Measurements from ENCODE around the gene GAL3ST2.
"Not testable (repeated sequence)": the region's sequence is repeated elsewhere in the genome, so short reads cannot be mapped to it uniquely, and the experiment has no call there.

GAL3ST2 gene

DNA sequence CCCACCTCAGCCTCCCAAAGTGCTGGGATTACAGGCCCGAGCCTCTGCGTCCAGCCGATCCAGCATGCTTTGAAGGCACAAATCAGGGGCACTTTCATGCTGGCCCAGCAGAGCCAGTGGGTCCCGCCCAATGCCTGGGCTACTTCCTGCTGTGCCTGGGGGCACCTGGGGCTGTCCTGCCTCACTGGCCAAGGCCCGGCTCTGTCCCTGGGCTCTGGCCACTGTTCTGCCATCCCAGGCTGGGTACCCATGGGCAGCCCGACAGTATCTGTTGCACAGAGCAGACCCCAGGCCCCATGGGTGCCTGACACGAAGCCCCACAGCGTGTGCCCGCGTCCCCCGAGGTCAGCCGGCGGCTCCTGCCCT, 6.8 kb upstream of the GAL3ST2 start:
- DNase-seq, result no peak

DNA sequence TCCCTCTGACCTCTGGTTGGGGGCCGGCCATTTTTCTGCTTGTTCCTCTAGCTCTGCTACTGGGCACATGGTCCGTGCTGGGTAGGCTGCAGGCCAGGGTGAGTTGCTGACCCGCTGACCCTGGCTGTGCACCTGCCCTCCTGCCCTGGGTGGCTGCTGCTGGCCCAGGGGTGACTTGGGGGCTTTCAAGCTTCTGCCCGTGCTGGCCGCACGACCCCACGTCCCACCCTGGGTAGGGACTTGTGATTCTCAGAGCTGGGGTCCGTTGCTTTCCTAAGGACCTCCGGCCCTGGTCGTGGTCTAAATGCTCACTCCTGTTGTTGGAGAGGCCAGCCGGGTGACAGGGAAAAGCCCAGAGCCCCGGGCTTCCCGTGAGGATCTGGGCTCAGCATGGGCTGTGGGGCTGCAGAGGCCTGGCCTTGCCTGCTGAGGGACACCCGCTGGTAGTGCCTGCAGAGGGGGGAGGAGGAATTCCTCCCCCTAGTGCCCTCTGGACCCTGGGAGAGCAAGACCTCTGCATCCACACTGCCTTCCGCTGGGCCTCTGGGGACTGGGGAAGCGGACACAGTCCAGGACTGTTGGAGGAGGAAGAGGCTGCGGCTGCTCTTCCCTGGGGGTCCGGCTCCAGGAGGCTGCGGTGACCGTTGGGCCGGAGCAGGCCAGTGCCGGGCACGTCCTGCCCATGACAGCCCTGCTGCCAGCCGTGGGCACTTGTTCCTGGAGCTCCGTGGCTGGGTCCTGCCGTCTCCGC, 6.3 kb upstream of the GAL3ST2 start:
- DNase-seq, result no peak

DNA sequence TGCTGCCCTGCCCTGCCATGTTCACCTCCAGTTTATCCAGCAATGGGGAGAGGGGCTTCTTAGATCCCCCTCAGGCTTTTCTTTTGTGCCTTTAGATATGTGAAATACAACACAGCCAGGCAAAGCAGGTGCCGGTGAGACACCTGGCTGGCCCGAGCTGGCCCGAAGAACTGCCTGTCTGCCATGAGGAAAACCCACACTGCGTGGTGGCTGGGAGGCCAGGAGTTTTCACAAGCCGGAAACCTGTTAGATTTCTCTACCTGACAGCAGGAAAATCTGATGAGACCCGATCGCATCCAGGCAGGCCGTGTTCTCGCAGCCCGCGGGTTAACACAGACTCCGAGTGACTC, 5.7 kb upstream of the GAL3ST2 start:
- DNase-seq, result no peak

DNA sequence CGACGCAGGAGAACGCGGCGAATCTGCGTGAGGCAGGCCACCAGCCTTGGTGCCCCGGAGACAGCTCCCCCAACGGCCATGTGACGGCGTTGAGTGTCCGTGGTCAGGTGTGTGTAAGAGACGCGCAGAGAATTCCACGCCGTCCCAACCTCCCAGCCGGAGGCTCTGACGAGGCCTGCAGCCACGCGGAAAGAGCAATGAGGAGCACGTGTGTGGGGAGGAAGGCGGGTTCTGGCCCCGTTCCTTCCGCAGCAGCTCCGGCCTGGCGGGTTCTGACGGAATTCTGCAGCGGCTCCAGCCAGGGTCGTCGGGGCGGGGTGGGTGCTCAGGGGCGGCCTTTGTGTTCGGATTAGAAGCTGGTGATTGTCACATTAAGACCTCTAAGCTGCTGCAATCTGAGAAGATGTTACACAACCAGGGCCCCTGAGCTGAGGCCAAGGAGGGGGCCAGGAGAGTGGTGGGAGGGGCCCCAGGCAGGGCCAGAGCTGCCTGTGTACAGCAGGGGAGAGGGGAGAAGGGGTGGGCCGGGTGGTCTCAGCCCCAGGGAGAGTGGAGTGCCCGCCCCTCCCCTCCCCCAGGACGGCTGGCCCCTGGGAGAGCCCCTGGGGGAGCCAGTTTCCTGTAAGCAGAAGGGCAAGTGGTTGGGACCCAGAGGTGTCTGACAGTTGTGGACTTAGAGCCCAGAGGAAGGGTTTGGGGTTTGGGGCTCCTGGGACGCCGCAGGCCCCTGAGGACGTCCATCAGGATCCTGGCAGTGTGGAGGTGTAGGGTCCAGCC, 5.1 kb upstream of the GAL3ST2 start:
- DNase-seq, result no peak

DNA sequence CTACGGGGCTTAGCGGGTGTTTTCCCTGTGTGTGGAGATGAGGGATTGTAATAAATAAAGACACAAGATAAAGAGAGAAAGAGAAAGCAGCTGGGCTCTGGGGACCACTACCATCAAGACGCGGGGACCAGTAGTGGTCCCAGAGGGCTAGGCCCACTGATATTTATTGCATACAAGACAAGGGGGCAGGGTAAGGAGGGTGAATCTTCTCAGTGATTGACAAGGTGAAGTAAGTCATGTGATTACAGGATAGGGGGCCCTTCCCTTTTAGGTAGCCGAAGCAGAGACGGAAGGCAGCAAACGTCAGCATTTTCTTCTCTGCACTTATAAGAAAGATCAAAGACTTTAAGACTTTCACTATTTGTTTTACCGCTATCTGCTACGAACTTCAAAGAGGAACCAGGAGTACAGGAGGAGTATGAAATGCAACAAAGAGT, 4.5 kb upstream of the GAL3ST2 start:
- DNase-seq, result no peak

DNA sequence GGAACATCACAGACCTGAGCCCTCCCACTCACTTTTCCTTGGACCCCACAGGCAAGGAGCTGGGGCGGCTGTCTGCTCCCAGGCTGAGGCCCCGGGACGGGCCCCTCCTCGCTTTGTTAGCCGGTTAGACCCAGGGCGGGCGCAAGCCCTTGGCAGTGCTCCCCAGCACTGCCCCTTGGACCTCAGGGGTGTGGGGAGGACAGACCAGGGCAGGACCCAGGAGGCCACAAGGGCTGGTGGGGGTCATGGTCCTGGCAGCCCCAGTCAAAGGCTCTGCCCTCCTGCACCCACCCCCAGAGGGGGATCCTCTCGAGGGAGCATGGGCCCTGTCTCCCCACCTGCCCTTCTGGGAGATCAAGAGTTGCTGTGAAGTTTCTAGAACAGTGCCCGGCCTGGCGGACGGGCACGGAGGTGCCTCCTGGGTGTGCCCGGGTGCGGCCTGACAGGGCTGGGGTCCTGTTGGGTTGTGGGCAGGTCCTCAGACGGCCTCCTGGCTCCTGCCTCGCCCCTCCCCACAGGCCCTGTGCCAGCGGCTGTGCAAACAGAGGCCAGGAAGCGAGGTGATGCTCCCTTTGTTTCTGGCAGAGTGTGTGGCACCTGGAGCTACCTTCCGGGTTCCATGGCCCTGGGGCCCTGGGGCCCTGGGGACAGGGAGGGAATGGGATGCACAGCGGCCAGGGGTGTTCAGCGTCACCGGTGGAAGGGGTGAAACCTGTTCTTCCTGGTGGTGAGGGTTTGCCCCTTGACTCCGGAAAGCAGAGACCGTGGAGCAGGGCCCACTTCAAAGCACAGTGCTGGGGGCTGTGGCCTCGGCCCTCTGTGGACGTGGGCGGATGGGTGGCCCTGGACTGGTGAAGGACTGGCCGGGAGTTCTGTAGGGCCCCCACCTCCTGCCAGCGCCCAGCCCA, 2.9 kb upstream of the GAL3ST2 start:
- no peak for DNase-seq

DNA sequence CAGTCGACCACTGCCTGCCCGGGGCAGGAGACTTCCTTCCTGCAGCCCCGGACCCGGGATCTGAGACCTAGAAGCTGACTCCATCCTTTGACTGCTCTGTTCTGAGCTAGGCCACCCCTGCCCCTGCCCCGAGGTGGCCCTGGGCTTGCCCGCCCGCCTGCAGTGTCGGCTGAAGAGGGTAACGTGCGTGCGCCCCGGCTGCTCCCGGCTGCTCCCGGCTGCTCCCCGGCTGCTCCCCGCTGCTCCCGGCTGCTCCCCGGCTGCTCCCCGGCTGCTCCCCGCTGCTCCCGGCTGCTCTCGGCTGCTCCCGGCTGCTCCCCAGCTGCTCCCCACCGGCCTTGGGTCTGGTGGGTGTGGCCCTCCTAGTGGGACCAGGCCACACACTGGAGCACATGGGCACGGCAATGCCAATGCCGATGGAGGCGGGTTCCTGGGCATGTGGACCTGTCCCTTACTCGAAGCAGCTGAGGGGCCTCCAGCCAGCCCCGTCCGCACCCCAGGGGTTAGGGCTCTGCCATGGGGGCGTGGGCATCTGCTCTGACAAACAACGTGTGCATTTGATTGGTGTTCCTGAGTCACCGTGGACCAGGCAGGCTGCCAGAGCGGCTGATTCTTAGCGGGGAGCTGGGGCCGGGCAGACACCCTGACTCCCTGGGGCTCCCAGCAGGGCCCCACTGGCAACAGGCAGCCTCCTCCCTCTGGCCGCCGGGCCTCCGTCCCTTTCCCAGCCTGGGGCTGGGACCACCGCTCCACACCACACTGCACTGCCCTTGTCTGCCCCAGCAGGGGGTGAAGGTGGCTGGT, 2.0 kb upstream of the GAL3ST2 start:
- DNase-seq, result no peak

DNA sequence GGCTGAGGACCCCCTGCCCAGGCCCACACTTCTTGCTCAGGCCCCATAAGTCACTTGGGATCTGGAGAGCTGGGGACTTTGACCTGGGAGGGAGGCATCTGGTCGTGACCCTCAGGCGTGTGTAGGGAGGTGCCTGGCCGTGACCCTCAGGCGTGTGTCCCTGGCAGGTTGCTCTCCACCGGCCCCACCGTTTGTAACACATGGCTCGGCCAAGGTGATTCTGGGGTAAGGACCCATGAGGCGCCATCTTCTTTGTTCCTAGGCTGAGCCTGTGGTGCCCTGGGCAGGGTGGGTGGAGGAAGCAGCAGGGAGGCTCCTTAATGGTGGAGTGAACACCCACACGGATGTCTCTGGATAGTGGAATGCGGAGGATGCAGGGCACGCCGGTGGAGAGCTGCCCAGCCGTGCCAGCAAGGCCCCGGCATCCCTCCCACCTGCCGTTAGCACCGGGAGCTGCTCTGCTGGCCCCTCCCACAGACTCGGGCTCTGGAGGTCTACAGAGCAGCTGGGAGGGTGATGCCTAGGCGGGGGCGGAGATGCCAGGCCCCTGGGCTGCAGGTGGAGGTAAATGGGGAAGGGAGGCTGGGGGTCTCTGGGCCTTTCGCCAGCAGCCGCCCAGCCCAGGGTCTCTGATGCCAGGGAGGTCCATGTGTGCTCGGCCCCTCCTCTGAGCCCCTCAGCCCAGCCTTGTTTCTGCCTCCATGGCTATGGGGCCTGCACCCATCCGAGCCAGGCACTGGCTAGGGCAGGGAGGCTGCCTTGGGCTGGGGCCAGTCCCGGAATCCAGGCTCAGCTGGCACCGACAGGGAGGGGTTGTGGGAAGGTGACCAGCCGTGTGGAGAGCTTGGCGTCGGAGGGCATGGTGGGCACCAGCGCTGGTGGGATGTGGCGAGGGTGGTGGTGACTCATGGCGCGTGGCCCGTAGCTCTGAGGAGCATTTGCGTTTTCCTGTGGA, 1.1 kb upstream of the GAL3ST2 start:
- DNase-seq, result no peak

DNA sequence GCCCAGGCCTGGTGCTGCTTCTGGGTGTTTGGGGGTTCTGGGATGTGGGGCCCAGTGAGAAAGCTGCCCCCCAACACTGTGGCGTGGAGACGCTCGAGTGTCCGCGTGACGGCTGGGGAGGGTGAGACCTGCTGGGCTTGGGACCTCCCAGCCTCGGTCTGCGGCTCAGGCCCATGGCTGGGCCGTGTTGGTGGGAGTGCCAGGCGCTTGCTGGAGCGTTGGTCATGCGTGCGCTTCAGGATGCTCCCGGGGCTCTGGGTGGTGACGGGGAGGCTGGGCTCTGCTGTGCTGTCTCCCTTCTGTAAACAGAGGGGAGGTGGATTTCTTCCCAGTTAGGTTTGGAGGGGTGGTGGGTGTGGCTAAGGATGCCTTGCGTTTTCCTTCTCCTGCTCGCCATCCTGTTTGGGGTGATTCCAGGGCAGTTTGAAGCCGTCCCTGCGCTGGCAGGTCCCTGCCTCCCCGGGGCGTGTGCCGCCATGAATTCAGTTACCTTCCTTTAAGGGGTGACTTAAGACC, 606 bp downstream of the GAL3ST2 start:
- DNase-seq, result no peak

DNA sequence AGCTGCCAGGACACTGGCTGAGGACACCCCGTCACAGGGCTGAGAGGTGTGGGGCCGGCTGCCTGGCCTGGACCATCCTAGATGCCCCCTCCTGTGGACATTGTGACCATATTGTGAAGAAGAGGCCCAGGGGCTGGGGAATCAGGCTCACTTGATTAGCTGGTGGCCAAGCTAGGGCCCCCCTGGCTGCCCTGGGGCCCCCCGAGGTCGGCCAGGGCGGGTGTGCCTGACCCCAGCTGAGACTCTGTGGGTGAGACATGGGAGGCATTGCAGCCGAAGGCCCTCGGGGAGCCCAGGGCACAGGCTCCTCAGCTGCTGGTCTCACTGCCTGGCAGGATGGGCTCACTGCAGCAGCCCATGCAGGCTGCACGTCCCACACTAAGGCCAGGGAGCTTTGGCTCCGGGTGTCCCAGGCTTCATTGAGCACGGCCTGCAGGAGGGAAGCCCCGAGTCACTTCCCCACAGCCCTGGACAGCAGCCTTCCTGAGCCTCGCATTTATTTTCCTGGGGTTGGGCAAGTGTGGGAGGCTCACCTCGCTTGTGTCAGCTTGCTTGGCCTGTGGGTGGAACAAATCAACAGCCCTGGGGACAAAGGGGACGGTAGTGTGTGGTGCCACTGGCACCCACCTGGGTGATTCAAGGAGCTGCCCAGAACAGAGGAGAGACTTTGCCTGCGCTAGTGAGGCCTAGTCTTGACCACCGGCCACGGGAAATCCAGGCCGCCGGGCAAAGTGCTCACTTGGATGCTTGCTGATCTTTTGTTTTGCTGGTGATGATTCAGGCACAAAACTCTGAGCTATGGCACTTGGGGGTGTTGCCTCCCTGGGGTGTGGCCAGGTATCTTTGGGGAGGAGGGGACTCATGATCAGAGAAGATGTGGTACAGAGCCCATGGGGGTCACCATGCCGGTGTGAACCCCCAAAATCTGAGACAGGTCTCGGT, 1.3 kb downstream of the GAL3ST2 start:
- no peak for DNase-seq

DNA sequence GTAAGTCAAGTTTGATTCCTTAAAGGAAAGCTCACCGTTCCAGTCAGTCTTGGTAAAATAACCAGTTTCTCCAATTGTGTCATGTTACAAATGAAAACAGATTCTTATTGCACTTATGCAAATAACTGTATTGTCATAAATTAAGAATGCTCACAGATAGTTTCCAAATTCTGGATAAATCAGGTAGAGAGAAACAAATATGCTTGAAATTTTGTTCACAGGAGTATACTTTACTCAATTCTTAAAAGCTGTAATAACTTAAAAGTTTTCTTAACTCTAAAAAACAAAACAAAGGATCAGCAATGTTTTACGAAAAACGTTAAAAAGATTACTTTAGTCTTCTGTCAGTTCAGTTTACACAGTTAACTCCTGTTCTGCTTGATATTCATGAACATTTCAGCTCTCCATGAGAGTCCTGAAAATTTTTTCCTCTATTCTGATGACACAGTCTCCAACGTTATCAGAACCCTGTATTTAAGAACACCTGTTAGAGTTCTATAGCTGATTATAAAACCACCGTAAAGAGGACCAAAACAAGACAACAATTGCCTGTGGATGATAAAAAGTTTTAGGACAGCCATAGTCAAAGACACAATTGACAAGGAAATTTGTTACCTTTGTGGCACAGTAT, 4.4 kb downstream of the GAL3ST2 start:
- DNase-seq, result no peak

DNA sequence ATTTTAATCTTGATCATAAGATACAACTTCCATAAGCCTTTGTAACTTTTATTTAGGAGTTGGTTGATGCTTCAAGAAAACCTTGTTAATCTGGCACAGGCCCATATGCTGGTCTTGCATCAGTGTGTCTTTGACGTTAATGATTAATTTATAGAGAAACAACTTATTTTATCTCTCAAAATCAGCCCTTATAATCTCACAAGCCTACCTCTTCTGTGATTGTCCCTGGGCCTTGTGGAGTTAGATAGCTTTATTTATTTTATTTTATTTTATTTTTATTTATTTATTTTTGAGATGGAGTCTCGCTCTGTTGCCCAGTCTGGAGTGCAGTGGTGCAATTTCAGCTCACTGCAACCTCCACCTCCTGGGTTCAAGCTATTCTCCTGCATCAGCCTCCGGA, 5.4 kb downstream of the GAL3ST2 start:
- DNase-seq, result not testable (repeated sequence)

DNA sequence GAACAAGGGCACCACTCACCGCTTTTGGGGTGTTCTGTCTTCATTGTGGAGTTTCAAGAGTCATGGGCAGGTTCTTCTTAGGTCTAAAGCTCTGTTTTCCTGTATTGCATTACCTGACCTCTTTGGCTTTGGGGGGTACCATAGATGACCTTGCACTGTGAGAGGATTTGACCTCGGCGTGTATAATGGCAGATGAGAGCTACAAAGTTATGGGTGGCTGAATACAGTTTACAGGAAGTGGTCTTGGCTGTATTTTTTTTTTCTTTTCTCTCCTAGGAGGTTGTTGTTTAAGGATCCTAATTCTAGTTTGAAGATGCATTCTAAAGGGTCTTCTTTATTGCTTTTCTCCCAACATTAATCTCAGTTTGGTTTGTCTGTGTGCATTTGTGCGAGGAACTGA, 11.5 kb downstream of the GAL3ST2 start:
- DNase-seq, result no peak

DNA sequence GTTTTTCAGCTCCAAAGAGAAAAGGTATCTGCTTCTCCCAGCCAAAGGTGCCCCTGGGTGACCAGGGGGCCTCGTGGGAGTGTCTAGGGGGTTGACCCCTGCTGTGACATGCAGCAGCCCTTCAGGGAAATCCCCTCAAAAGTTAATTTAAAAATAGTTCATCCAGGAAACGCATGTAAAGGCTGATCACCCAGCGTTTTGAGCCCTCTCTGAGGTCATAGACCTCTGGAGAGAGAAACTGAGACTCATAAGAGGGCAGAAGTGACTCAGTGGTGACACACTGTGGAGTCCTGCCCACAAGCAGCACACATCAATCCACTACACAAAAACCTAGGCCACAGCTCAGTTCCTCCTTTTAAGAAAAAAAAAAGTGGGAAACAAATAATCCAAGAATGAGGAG, 11.9 kb downstream of the GAL3ST2 start:
- DNase-seq, result no peak

DNA sequence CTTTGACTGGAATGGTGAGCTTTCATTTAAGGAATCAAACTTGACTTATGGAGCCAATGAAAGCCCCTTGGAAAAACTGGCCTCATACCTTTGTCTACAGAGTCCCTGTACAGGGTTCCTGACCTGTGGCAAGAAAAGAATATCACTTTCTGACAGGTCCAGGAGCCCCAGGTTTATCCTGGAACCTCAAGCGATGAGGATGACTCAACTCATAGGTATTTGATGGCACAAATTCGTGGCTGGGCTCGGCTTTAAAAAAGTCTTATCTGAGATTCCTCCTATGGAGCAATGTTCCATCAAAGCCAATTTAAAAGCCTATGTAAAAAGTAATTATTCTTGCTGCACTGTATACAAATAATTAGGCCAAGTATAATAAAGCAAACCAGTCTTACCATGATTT, 14.8 kb downstream of the GAL3ST2 start:
- DNase-seq, result not testable (repeated sequence)

DNA sequence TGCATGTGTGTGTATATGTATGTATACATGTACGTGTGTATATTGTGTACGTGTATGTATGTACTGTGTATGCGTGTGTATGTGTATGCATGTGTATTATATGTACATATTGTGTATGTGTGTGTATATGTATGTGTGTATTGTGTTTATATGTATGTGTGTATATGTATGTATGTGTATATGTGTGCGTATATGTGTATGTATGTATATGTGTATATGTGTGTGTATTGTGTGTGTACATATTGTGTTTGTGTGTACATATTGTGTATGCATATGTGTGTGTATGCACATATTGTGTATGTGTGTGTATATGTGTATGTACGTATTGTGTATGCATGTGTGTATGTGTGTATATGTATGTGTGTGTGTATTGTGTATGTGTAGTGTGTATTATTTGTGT, 16.8 kb downstream of the GAL3ST2 start:
- no peak for DNase-seq

DNA sequence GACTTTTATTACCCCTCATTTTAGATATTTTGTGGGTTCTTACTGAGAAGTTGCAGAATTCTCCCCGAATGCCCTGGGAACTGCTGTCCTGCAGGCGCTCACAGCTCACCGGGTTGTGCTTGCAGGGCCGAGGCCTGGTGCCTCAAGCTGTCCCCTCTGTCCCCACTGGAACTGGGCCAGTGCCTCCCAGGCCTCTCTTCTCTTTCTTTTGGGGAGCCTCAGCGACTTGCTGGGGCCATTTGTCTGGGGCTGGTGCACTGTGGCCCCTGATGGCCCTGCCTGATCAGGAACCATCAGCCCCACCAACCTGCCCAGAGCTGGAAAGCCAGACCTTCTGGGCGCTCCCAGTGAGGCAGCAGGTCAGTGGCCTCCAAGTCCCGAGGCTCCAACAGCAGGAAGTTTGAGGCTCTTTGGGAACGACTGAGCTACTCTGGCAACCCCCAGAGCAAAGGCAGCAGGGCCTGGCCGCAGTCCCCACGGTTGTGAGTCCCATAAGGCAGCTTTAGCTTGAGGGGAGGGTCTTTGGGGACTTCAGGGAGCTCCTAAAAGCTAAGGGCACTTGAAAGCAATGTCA, 17.7 kb downstream of the GAL3ST2 start:
- DNase-seq, result no peak

DNA sequence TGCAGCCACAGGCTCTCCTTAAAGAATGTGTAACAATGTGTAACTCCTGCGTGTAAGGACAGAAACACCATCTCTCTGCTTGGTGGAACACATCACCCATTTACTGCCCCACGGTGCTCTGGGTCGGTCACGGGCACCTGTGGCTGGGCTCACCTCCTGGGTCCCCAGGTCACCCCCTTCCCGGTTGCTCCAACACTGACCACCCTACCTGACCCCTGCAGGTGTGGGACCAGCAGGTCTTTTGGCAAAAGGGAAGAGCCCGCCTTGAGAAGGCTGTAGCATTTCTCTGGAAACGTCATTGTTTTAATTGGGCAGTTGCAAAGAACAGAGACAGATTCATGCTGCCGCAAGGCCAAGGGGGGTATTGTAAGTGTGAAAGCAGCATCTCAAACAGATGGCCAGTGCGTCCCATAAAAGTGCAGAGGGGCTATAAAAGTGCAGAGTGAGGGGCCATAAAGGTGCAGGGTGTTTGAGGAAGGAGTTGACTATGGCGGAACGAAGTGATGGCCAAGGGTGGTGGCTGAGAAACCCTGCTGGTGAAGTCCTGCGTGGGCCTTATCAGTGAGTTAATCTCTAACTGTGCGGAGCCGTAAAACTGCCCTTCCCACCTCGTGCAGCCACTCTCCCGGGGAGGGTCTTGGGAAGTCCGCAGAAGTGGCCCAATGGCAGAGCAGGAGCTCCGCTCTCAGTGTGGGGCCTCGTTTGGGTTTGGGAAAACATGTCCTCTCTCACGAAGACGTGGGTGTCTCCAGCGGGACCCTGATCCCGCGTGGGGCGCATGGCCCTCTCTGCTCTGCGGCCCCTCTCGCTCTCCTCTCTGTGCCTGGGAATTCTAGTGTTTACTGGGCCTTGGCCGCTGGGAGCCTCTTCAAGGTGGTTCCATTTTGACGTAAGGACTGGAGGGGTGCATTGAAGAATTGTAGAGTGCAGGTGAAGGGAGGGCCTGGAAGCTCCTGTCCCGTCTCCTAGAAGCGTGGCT, 18.7 kb downstream of the GAL3ST2 start:
- no peak for DNase-seq
